HG03354 (cell line): ENCODE results near the gene KSR1.
A peak's percentile ranks its signal among the peaks of the same experiment; 100 is the strongest.
"Not testable (repeated sequence)": the region's sequence is repeated elsewhere in the genome, so short reads cannot be mapped to it uniquely, and the experiment has no call there.

ENCODE experiments used
- ATAC-seq: cut with Tn5 transposase; IDR thresholded peaks from one replicate; pipeline ENCODE4 v1.9.1; 2021; ENCODE audit warnings: mild to moderate bottlenecking; ENCODE audit not compliant: unreplicated experiment, poor library complexity, severe bottlenecking

Gene KSR1

GRCh38 chr17:27637818-27638217 lies 181.6 kb downstream of the KSR1 start:
- ATAC-seq = not testable (repeated sequence)

- not testable (repeated sequence) for ATAC-seq
These were observed 182.2 kb downstream of the KSR1 start for GRCh38 chr17:27638415-27638914.

GRCh38 chr17:27640790-27641189 lies 184.5 kb downstream of the KSR1 start:
- no peak for ATAC-seq

- no peak for ATAC-seq
These were observed 188.3 kb downstream of the KSR1 start for GRCh38 chr17:27644586-27644985.

GRCh38 chr17:27645621-27646020 lies 189.4 kb downstream of the KSR1 start:
- peak; percentile 60 for ATAC-seq

GRCh38 chr17:27646232-27646631 lies 190.0 kb downstream of the KSR1 start:
- ATAC-seq = no peak

GRCh38 chr17:27647765-27648164 lies 191.5 kb downstream of the KSR1 start:
- no peak for ATAC-seq

GRCh38 chr17:27649111-27649571 lies 192.9 kb downstream of the KSR1 start:
- not testable (repeated sequence) for ATAC-seq

- ATAC-seq = no peak
These were observed 193.7 kb downstream of the KSR1 start for GRCh38 chr17:27649929-27650328.

GRCh38 chr17:27650836-27651235 lies 194.6 kb downstream of the KSR1 start:
- ATAC-seq = no peak

- ATAC-seq = no peak
These were observed 195.4 kb downstream of the KSR1 start for GRCh38 chr17:27651411-27652345.

GRCh38 chr17:27653449-27653971 lies 197.3 kb downstream of the KSR1 start:
- ATAC-seq = not testable (repeated sequence)

- ATAC-seq = no peak
These were observed 197.9 kb downstream of the KSR1 start for GRCh38 chr17:27654136-27654535.

GRCh38 chr17:27654654-27655524 lies 198.6 kb downstream of the KSR1 start:
- ATAC-seq = peak; percentile 93

- ATAC-seq = not testable (repeated sequence)
These were observed 199.4 kb downstream of the KSR1 start for GRCh38 chr17:27655525-27656111.

GRCh38 chr17:27656620-27657019 lies 200.4 kb downstream of the KSR1 start:
- not testable (repeated sequence) for ATAC-seq

- ATAC-seq = no peak
These were observed 201.4 kb downstream of the KSR1 start for GRCh38 chr17:27657620-27658019.

- ATAC-seq = no peak
These were observed 203.4 kb downstream of the KSR1 start for GRCh38 chr17:27659683-27660082.

GRCh38 chr17:27660436-27660835 lies 204.2 kb downstream of the KSR1 start:
- no peak for ATAC-seq
